ENCODE measurements around the gene ZNF776. TPM values are rescaled to one million over a fixed set of nuclear protein-coding genes. Genes with fewer than 3 reads are reported as not detected.

ZNF776 gene
- total RNA-seq (ENCODE audit: low replicate concordance), result 33.9 and 48.3 TPM in 2 replicates

- Histone ChIP-seq H3K4me3 (peak within 1 kb of the TSS; percentile 84), H3K79me2 (ENCODE audit: low read depth) (peaks cover 48% of the 10 kb centered on the region), H3K36me3 (no peaks in the 10 kb centered on the region), H3K27ac (no peak within 1 kb of the TSS), H3F3A (ENCODE audit: low read depth) (no peaks in the 10 kb centered on the region), H4K20me1 (ENCODE audit: low read depth) (peaks cover 34% of the 10 kb centered on the region), H2AFZ (replicated peaks) (peak within 1 kb of the TSS; percentile 82), H3K4me2 (peak within 1 kb of the TSS; percentile 97), H3K9me3 (ENCODE audit: low read depth) (no peaks in the 10 kb centered on the region), H3K9ac (peak within 1 kb of the TSS; percentile 87), H3K4me1 (peaks cover 10% of the 10 kb centered on the region), H3K27me3 (no peaks in the 10 kb centered on the region)
- H3K27ac Mint-ChIP-seq, result peak within 1 kb of the TSS; percentile 94
- peak; percentile 95 for DNase-seq (ENCODE audit: low spot score)
- H3K36me3 Mint-ChIP-seq, result peaks cover 44% of the 10 kb centered on the region
- H3K4me1 Mint-ChIP-seq, result peaks cover 12% of the 10 kb centered on the region
- TF ChIP-seq EZH2phosphoT487 (IDR thresholded peaks at IDR 0.05) (no peak), EZH2 (IDR thresholded peaks at IDR 0.05) (no peak)
- peaks cover 10% of the 10 kb centered on the region for H3K27me3 Mint-ChIP-seq (ENCODE audit: insufficient read depth, low read depth)
- peak within 1 kb of the TSS; percentile 96 for H3K4me3 Mint-ChIP-seq
- H3K9me3 Mint-ChIP-seq, result peaks cover 54% of the 10 kb centered on the region
Measured at GRCh38 chr19:57746580-57747471, at the start of gene ZNF776. TSS of gene ZNF776 (plus strand) at chr19:57746815. CDS start at chr19:57747059, 244 bp downstream.

- no peaks in the 10 kb centered on the region for H3K4me1 Mint-ChIP-seq
- H3K27ac ChIP-seq, result no peak overlapping the region
- DNase-seq (ENCODE audit: low spot score), result no peak
- H3K36me3 Mint-ChIP-seq, result peaks cover 78% of the 10 kb centered on the region
- no peaks in the 10 kb centered on the region for H3K9me3 ChIP-seq (ENCODE audit: low read depth)
- H3K27me3 Mint-ChIP-seq (ENCODE audit: insufficient read depth, low read depth), result peaks cover 4% of the 10 kb centered on the region
- no peak overlapping the region for H3K27ac Mint-ChIP-seq
- no peaks in the 10 kb centered on the region for H3K27me3 ChIP-seq
- H3F3A ChIP-seq (ENCODE audit: low read depth), result no peaks in the 10 kb centered on the region
- TF ChIP-seq EZH2phosphoT487 (IDR thresholded peaks at IDR 0.05), result no peak
- no peak for TF ChIP-seq EZH2 (IDR thresholded peaks at IDR 0.05)
- no peak for TF ChIP-seq CTCF (IDR thresholded peaks at IDR 0.05)
- no peak overlapping the region for H3K4me3 ChIP-seq
- H3K4me2 ChIP-seq, result no peak overlapping the region
- peaks cover 86% of the 10 kb centered on the region for H3K79me2 ChIP-seq (ENCODE audit: low read depth)
- H3K9me3 Mint-ChIP-seq, result peaks cover 90% of the 10 kb centered on the region
- no peak overlapping the region for H3K9ac ChIP-seq
- H4K20me1 ChIP-seq (ENCODE audit: low read depth), result peaks cover 12% of the 10 kb centered on the region
- peaks cover 35% of the 10 kb centered on the region for H3K36me3 ChIP-seq
- no peak overlapping the region for H3K4me3 Mint-ChIP-seq
- H3K4me1 ChIP-seq, result no peaks in the 10 kb centered on the region
- no peak overlapping the region for H2AFZ ChIP-seq (replicated peaks)
Measured at GRCh38 chr19:57701625-57702024, 45.0 kb upstream of the ZNF776 start.

- Mint-ChIP-seq H3K9me3 (peaks cover 88% of the 10 kb centered on the region), H3K36me3 (peaks cover 72% of the 10 kb centered on the region), H3K4me1 (no peaks in the 10 kb centered on the region), H3K4me3 (peak overlapping the region; percentile 3), H3K27ac (no peak overlapping the region), H3K27me3 (ENCODE audit: insufficient read depth, low read depth) (peaks cover 8% of the 10 kb centered on the region)
- Histone ChIP-seq H3K4me1 (peaks cover 8% of the 10 kb centered on the region), H3F3A (ENCODE audit: low read depth) (no peaks in the 10 kb centered on the region), H3K4me3 (no peak overlapping the region), H2AFZ (replicated peaks) (no peak overlapping the region), H3K36me3 (peaks cover 15% of the 10 kb centered on the region), H3K27me3 (no peaks in the 10 kb centered on the region), H3K9me3 (ENCODE audit: low read depth) (no peaks in the 10 kb centered on the region), H3K9ac (no peak overlapping the region), H4K20me1 (ENCODE audit: low read depth) (peaks cover 11% of the 10 kb centered on the region), H3K79me2 (ENCODE audit: low read depth) (peaks cover 68% of the 10 kb centered on the region), H3K4me2 (no peak overlapping the region), H3K27ac (no peak overlapping the region)
- DNase-seq (ENCODE audit: low spot score), result no peak
- TF ChIP-seq CTCF (IDR thresholded peaks at IDR 0.05), result no peak
- TF ChIP-seq EZH2 (IDR thresholded peaks at IDR 0.05), result no peak
- TF ChIP-seq EZH2phosphoT487 (IDR thresholded peaks at IDR 0.05), result no peak
Measured at GRCh38 chr19:57706346-57706745, 40.3 kb upstream of the ZNF776 start.
